ENCODE measurements around the gene QRSL1. TPM values are rescaled to one million over a fixed set of nuclear protein-coding genes. Genes with fewer than 3 reads are reported as not detected.

The QRSL1 gene
- total RNA-seq, 2 donors from 2014 or later = 3.0 to 6.2 TPM

GRCh38 chr6:106662458-106662857, 33.1 kb downstream of the QRSL1 start:
- Histone ChIP-seq H3K27ac (no peak overlapping the region), H3K4me3 (no peak overlapping the region), H3K27me3 (no peaks in the 10 kb centered on the region), H3K9me3 (no peaks in the 10 kb centered on the region), H3K4me1 (no peaks in the 10 kb centered on the region), H3K36me3 (replicated peaks in 1 of 2; ENCODE audit: insufficient read depth in 1 of 2, low read depth in 2 of 2) (peaks cover 0 to 2% of the 10 kb centered on the region in 2 donors)
- WGBS, 2 donors = 89 to 93% methylated on average over 2 of the region's 2 CpGs
- intact Hi-C loops (cut with DNase I) = no loop called here
- no peak for DNase-seq
- no peak for TF ChIP-seq CTCF (IDR thresholded peaks at IDR 0.05)
- no peak for ATAC-seq

GRCh38 chr6:106666282-106667021, 37.1 kb downstream of the QRSL1 start:
- Histone ChIP-seq H3K27ac (no peak overlapping the region), H3K4me1 (no peaks in the 10 kb centered on the region), H3K4me3 (no peak overlapping the region), H3K36me3 (replicated peaks in 1 of 2; ENCODE audit: insufficient read depth in 1 of 2, low read depth in 2 of 2) (peaks cover 0 to 2% of the 10 kb centered on the region in 2 donors), H3K9me3 (no peaks in the 10 kb centered on the region), H3K27me3 (no peaks in the 10 kb centered on the region)
- WGBS, 2 donors = 86 to 93% methylated on average over 6 of the region's 6 CpGs
- DNase-seq = no peak
- intact Hi-C loops (cut with DNase I) = no loop called here
- no peak for TF ChIP-seq CTCF (IDR thresholded peaks at IDR 0.05)
- no peak for TF ChIP-seq POLR2A (IDR thresholded peaks at IDR 0.05)
- ATAC-seq = no peak

GRCh38 chr6:106667022-106667402, 37.6 kb downstream of the QRSL1 start:
- TF ChIP-seq POLR2A (IDR thresholded peaks at IDR 0.05) = no peak
- no peak for TF ChIP-seq CTCF (IDR thresholded peaks at IDR 0.05)
- H3K27me3 ChIP-seq = no peaks in the 10 kb centered on the region
- no peak overlapping the region for H3K27ac ChIP-seq
- H3K4me3 ChIP-seq = no peak overlapping the region
- H3K9me3 ChIP-seq = no peaks in the 10 kb centered on the region
- WGBS, 2 donors = 95 to 97% methylated on average over 4 of the region's 4 CpGs
- H3K4me1 ChIP-seq = no peaks in the 10 kb centered on the region
- DNase-seq = no peak
- intact Hi-C loops (cut with DNase I) = no loop called here
- ATAC-seq = no peak
- H3K36me3 ChIP-seq (replicated peaks in 1 of 2; ENCODE audit: insufficient read depth in 1 of 2, low read depth in 2 of 2) = peaks cover 0 to 2% of the 10 kb centered on the region in 2 donors

- 93 to 95% methylated on average over 6 of the region's 6 CpGs for WGBS, 2 donors
- H3K36me3 ChIP-seq (replicated peaks in 1 of 2; ENCODE audit: insufficient read depth in 1 of 2, low read depth in 2 of 2) = no peaks in the 10 kb centered on the region
- TF ChIP-seq CTCF (IDR thresholded peaks at IDR 0.05) (no peak), POLR2A (IDR thresholded peaks at IDR 0.05) (no peak)
- H3K4me1 ChIP-seq = no peaks in the 10 kb centered on the region
- no peaks in the 10 kb centered on the region for H3K27me3 ChIP-seq
- H3K4me3 ChIP-seq = no peak overlapping the region
- intact Hi-C loops (cut with DNase I) = no loop called here
- no peak for ATAC-seq
- no peak overlapping the region for H3K27ac ChIP-seq
- H3K9me3 ChIP-seq = no peaks in the 10 kb centered on the region
- DNase-seq = no peak
Observed at GRCh38 chr6:106670236-106670635, 40.9 kb downstream of the QRSL1 start.

GRCh38 chr6:106671651-106672050, 42.3 kb downstream of the QRSL1 start:
- intact Hi-C loops (cut with DNase I) = no loop called here
- Histone ChIP-seq H3K4me3 (no peak overlapping the region), H3K36me3 (replicated peaks in 1 of 2; ENCODE audit: insufficient read depth in 1 of 2, low read depth in 2 of 2) (no peaks in the 10 kb centered on the region), H3K9me3 (no peaks in the 10 kb centered on the region), H3K27me3 (no peaks in the 10 kb centered on the region), H3K27ac (no peak overlapping the region), H3K4me1 (no peaks in the 10 kb centered on the region)
- no peak for DNase-seq
- no peak for ATAC-seq
- WGBS, 2 donors = 84 to 91% methylated on average over 3 of the region's 3 CpGs
- TF ChIP-seq CTCF (IDR thresholded peaks at IDR 0.05) (no peak), POLR2A (IDR thresholded peaks at IDR 0.05) (no peak)

All from body of pancreas (tissue), 4 donors.